Measurements from ENCODE around the gene SMIM41.
A peak's percentile ranks its signal among the peaks of the same experiment; 100 is the strongest.

Gene SMIM41

GRCh38 chr12:52036587-52037171 lies 42.8 kb upstream of the SMIM41 start:
- TF ChIP-seq CTCF (IDR thresholded peaks at IDR 0.05; ENCODE audit: low read depth, low read length), result no peak
- DNase-seq (ENCODE audit: low read depth in 2 of 2), result peak; percentile 79 to 90
- peak overlapping the region; percentile 19 to 61 for H3K4me3 ChIP-seq (replicated peaks in 1 of 2; ENCODE audit: low read depth in 2 of 2, low read length in 2 of 2)

- DNase-seq (ENCODE audit: low read depth in 2 of 2), result peak; percentile 46 to 74
- peak overlapping the region; percentile 60 to 61 for H3K4me3 ChIP-seq (replicated peaks in 1 of 2; ENCODE audit: low read depth in 2 of 2, low read length in 2 of 2)
- TF ChIP-seq CTCF (IDR thresholded peaks at IDR 0.05; ENCODE audit: low read depth, low read length), result peak; percentile 4
These were observed 42.1 kb upstream of the SMIM41 start for GRCh38 chr12:52037248-52037861.

GRCh38 chr12:52038447-52038846 lies 41.1 kb upstream of the SMIM41 start:
- no peak for TF ChIP-seq CTCF (IDR thresholded peaks at IDR 0.05; ENCODE audit: low read depth, low read length)
- H3K4me3 ChIP-seq (replicated peaks in 1 of 2; ENCODE audit: low read depth in 2 of 2, low read length in 2 of 2), result no peak overlapping the region

GRCh38 chr12:52041035-52041434 lies 38.5 kb upstream of the SMIM41 start:
- no peak for TF ChIP-seq CTCF (IDR thresholded peaks at IDR 0.05; ENCODE audit: low read depth, low read length)
- H3K4me3 ChIP-seq (replicated peaks in 1 of 2; ENCODE audit: low read depth in 2 of 2, low read length in 2 of 2), result no peak overlapping the region
- no peak for DNase-seq (ENCODE audit: low read depth in 2 of 2)

More at GRCh38 chr12:52038447-52038846, 41.1 kb upstream of the SMIM41 start:
- peak; percentile 39 to 46 for DNase-seq (ENCODE audit: low read depth in 2 of 2)

GRCh38 chr12:52041695-52042123 lies 37.8 kb upstream of the SMIM41 start:
- no peak overlapping the region for H3K4me3 ChIP-seq (replicated peaks in 1 of 2; ENCODE audit: low read depth in 2 of 2, low read length in 2 of 2)

GRCh38 chr12:52042706-52043385 lies 36.7 kb upstream of the SMIM41 start:
- TF ChIP-seq CTCF (IDR thresholded peaks at IDR 0.05; ENCODE audit: low read depth, low read length), result no peak
- H3K4me3 ChIP-seq (replicated peaks in 1 of 2; ENCODE audit: low read depth in 2 of 2, low read length in 2 of 2), result no peak overlapping the region
- no peak for DNase-seq (ENCODE audit: low read depth in 2 of 2)

More at GRCh38 chr12:52041695-52042123, 37.8 kb upstream of the SMIM41 start:
- DNase-seq (ENCODE audit: low read depth in 2 of 2), result peak in 1 of 2 donors; percentile 78
- TF ChIP-seq CTCF (IDR thresholded peaks at IDR 0.05; ENCODE audit: low read depth, low read length), result no peak

Measured in cardiac fibroblast (primary cell).